H54 (cell line): ENCODE data around the gene AKR1B15.
"Not testable (repeated sequence)": the region's sequence is repeated elsewhere in the genome, so short reads cannot be mapped to it uniquely, and the experiment has no call there.

ENCODE experiments used
- DNase-seq: peaks from one replicate; pipeline ENCODE4 v3.0.0; 2011; ENCODE audit warnings: low spot score, mixed read lengths; ENCODE audit not compliant: insufficient read length
- FAIRE-seq: peaks from 3 replicates; lab custom pipeline; 2011; peaks lifted over from hg19 to GRCh38; lab: Jason Lieb, UNC
- POLR2A ChIP-seq: IDR thresholded peaks from 2 replicates; pipeline ENCODE4 v1.6.1; 2011; ENCODE audit warnings: low read depth, mild to moderate bottlenecking, low read length

Gene AKR1B15

DNA sequence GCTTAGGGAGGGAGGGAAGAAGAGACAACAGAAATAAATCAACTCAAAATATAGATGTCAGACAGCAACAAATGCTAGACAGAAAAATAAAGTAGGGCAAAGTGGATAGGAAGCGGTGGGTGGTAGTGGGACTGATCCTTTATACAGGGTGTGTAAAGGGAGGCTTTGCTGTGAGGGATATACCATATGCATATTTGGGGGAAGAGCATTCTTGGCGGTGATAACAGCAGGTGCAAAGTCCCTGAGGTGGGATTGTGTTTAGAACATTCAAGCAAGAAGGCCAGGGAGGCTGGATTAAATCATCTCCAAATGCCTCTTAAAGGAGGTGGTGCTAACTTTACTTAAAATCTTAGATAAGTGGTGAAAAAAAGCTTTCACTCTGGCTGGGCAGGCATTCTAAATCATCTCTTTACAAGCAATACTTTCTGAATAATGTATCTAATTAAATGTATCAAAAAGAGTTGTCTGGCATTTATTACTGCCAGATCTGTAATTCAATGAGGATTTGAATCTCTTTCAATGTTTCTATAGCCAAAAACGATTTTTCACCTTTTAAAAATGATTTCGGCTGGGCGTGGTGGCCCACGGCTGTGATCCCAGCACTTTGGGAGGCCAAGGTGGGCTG is 9.4 kb upstream of the AKR1B15 start:
- FAIRE-seq, result no peak
- DNase-seq, result no peak
- TF ChIP-seq POLR2A, result no peak

- DNase-seq, FAIRE-seq: not testable (repeated sequence)
These were observed 7.3 kb upstream of the AKR1B15 start for GRCh38 chr7:134541501-134542194.

- FAIRE-seq, result no peak
- DNase-seq, result no peak
- no peak for TF ChIP-seq POLR2A
These were observed 6.6 kb upstream of the AKR1B15 start for GRCh38 chr7:134542195-134542771.

- FAIRE-seq (no peak), DNase-seq (no peak)
- no peak for TF ChIP-seq POLR2A
These were observed 3.5 kb upstream of the AKR1B15 start for GRCh38 chr7:134545380-134545779.

DNA sequence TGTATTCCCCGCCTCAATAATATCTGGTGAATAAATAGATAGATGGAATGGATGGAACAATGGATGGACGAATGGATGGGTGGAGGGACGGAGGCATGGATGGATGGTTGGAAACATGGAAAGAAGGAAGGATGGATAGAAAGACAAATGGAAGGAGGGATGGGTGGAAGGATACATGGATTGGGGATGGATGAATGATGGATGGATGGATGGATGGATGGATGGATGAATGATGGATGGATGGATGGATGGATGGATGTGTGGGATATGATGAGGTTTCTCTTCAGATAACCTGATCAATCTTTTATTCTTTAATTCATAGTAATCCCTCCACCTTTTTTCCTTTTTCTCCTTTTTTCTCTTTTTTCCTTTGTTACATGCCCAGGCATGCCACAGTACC is 3.0 kb upstream of the AKR1B15 start:
- FAIRE-seq, result no peak
- TF ChIP-seq POLR2A, result no peak
- no peak for DNase-seq

DNA sequence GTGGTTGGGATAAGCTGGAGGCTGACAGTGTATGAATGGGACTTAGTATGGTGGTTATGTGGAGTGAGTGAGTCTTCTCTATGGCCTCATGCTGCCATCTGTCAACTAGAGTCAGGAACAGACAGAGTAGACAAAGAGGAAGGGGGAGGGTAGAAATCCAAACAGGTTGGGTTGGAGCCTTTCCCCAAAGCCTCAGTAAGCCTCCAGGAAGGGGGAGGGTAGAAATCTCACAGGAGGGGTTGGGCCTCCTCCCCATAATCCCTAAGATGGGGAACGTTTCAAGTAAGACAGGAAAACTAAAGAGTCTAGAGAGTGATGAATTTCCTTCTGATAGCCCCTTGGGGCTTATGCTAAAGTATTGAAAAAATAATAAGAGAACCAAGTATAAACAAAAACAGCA is 2.0 kb upstream of the AKR1B15 start:
- no peak for TF ChIP-seq POLR2A
- FAIRE-seq (no peak), DNase-seq (no peak)

- no peak for FAIRE-seq
- DNase-seq, result peak; percentile 62
- TF ChIP-seq POLR2A, result no peak
These were observed 1.4 kb upstream of the AKR1B15 start for GRCh38 chr7:134547397-134548054.

DNA sequence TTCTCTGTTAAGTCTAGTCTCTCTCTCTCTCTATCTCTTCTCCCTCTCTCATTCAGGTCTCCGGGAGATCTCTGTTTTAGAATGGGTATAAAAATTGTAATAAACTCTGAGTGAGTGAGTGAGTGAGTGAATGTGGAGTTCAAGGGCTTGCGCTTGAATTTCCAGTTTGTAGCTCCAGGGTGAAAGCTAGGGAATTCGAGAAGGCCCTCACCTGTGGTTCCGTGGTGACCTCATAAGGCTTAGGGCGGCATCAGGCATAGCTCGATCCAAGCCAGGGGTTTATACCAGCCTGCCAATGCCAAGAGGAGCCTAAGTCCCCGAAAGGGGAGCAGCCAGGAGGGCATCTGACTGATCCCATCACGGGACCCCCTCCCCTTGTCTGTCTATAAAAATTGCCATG is 456 bp downstream of the AKR1B15 start:
- FAIRE-seq, result no peak
- no peak for TF ChIP-seq POLR2A
- no peak for DNase-seq

GRCh38 chr7:134552105-134552504 is 3.2 kb downstream of the AKR1B15 start:
- no peak for DNase-seq
- FAIRE-seq, result no peak
- no peak for TF ChIP-seq POLR2A

DNA sequence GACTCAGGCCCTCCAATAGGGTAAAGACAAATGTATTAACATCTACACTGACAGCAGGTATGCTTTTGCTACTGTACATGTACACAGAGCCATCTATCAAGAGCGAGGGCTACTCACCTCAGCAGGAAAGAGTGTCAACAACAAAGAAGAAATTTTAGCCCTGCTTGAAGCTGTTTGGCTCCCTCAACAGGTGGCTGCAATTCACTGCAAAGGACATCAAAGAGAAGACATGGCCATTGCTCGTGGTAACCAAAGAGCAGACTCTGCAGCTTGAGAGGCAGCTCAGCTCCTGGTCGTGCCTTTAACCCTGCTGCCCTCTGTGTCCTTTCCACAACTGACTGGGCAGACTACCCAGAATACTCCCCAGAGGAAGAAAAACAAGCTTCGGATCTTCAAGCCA is 5.1 kb downstream of the AKR1B15 start:
- no peak for TF ChIP-seq POLR2A
- DNase-seq, result no peak
- no peak for FAIRE-seq

DNA sequence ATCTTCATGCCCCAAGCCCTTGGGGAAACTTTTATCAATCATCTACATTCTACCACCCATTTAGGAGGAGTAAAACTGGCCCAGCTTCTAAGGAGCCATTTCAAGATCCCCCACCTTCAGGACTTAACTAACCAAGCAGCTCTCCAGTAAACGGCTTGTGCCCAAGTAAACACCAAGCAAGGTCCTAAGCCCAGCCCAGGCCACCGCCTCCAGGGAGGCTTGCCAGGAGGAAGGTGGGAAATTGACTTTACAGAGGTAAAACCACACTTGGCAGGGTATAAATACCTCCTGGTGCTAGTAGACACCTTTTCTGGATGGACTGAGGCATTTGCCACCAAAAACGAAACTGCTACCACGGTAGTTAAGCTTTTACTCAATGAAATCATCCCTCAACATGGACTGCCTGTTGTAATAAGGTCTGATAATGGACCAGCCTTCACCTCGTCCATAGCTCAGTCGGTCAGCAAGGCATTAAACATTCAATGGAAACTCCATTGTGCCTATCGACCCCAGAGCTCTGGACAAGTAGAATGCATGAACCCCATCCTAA is 5.6 kb downstream of the AKR1B15 start:
- TF ChIP-seq POLR2A, result no peak
- no peak for DNase-seq
- no peak for FAIRE-seq

- DNase-seq (no peak), FAIRE-seq (no peak)
- no peak for TF ChIP-seq POLR2A
These were observed 8.5 kb downstream of the AKR1B15 start for GRCh38 chr7:134557391-134557790.

- FAIRE-seq (no peak), DNase-seq (no peak)
- TF ChIP-seq POLR2A, result no peak
These were observed 9.5 kb downstream of the AKR1B15 start for GRCh38 chr7:134558370-134558769.

DNA sequence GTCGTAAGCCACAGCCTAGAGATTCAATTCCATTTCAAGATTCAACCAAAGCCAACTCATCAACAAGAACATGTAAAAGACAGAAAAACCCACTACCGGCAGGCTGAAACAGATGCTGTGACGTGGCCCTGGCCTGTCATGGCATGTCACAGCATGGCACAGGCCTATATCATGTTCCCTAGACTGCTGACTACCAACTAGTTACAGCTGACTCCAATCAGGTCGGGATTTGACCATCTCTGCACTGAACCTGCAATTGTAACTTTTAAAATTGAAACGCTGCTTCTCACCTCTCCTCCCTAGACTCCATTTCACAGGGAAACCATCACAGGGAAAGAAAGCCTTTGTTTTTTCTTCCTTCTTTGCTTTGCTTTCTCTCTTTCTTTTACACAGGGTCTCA is 12.7 kb downstream of the AKR1B15 start:
- not testable (repeated sequence) for DNase-seq, FAIRE-seq
